ENCODE data around the gene STXBP3. TPM values are rescaled to one million over a fixed set of nuclear protein-coding genes. Genes with fewer than 3 reads are reported as not detected.

STXBP3 gene
- total and polyA plus RNA-seq, 2 of the 13 experiments (the other 11 are each of a cell fraction or from before 2014, with no cell fraction given): 13.0 to 20.8 TPM

DNA sequence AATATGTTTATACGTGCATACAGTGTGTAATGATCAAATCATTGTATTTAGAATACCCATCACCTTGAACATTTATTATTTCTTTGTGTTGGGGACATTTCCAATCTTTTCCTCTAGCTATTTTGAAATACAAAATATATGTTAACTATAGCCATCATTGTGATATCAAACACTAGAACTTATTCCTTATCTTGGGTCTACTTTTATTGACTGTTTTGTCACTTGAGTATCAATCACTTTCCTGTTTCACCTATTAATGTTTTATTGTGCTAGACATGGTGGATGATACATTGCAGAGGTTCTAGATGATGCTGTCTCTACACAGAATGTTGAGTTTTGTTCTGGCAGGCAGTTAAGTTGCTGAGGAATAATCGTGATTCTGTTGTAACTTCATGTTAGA, 45.9 kb downstream of the STXBP3 start (continued):
- TF ChIP-seq ZKSCAN1 (IDR thresholded peaks at IDR 0.05; ENCODE audit: low read length) (no peak), ZNF672 (CRISPR knock-in tag; IDR thresholded peaks at IDR 0.05) (no peak), ZNF383 (CRISPR knock-in tag; IDR thresholded peaks at IDR 0.05; ENCODE audit: borderline replicate concordance) (no peak), CBFB (CRISPR knock-in tag; IDR thresholded peaks at IDR 0.05) (no peak)
- TF ChIP-seq, protein P1, sequence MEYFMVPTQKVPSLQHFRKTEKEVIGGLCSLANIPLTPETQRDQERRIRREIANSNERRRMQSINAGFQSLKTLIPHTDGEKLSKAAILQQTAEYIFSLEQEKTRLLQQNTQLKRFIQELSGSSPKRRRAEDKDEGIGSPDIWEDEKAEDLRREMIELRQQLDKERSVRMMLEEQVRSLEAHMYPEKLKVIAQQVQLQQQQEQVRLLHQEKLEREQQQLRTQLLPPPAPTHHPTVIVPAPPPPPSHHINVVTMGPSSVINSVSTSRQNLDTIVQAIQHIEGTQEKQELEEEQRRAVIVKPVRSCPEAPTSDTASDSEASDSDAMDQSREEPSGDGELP (IDR thresholded peaks at IDR 0.05; ENCODE audit: borderline replicate concordance, low read depth): no peak
- TF ChIP-seq, protein P2, sequence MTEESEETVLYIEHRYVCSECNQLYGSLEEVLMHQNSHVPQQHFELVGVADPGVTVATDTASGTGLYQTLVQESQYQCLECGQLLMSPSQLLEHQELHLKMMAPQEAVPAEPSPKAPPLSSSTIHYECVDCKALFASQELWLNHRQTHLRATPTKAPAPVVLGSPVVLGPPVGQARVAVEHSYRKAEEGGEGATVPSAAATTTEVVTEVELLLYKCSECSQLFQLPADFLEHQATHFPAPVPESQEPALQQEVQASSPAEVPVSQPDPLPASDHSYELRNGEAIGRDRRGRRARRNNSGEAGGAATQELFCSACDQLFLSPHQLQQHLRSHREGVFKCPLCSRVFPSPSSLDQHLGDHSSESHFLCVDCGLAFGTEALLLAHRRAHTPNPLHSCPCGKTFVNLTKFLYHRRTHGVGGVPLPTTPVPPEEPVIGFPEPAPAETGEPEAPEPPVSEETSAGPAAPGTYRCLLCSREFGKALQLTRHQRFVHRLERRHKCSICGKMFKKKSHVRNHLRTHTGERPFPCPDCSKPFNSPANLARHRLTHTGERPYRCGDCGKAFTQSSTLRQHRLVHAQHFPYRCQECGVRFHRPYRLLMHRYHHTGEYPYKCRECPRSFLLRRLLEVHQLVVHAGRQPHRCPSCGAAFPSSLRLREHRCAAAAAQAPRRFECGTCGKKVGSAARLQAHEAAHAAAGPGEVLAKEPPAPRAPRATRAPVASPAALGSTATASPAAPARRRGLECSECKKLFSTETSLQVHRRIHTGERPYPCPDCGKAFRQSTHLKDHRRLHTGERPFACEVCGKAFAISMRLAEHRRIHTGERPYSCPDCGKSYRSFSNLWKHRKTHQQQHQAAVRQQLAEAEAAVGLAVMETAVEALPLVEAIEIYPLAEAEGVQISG (CRISPR knock-in tag; IDR thresholded peaks at IDR 0.05): no peak

DNA sequence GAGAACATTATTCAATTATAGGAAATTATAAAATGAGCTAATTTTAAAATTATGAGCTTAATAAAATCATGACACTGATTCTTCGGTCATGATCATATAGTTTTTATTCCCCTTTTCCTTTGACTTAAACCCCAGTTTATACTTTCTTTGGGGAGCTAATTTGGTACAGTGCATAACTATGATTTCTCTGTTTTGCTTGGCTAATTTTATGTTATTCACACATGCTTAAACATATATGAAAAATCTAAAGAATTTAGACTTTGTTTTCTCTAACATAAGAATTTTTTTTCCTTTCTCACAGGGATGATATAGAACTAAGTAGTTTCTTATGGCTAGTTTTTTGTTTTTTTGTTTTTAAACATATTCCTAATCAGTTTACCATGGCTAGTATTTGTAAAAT, 52.5 kb downstream of the STXBP3 start:
- no TSS peak for BruUV-seq (replicated peaks)
- no peak for TF ChIP-seq KLF6 (CRISPR knock-in tag; IDR thresholded peaks at IDR 0.05)
- TF ChIP-seq SMARCE1 (IDR thresholded peaks at IDR 0.05; ENCODE audit: borderline replicate concordance): no peak
- TF ChIP-seq, protein P3, sequence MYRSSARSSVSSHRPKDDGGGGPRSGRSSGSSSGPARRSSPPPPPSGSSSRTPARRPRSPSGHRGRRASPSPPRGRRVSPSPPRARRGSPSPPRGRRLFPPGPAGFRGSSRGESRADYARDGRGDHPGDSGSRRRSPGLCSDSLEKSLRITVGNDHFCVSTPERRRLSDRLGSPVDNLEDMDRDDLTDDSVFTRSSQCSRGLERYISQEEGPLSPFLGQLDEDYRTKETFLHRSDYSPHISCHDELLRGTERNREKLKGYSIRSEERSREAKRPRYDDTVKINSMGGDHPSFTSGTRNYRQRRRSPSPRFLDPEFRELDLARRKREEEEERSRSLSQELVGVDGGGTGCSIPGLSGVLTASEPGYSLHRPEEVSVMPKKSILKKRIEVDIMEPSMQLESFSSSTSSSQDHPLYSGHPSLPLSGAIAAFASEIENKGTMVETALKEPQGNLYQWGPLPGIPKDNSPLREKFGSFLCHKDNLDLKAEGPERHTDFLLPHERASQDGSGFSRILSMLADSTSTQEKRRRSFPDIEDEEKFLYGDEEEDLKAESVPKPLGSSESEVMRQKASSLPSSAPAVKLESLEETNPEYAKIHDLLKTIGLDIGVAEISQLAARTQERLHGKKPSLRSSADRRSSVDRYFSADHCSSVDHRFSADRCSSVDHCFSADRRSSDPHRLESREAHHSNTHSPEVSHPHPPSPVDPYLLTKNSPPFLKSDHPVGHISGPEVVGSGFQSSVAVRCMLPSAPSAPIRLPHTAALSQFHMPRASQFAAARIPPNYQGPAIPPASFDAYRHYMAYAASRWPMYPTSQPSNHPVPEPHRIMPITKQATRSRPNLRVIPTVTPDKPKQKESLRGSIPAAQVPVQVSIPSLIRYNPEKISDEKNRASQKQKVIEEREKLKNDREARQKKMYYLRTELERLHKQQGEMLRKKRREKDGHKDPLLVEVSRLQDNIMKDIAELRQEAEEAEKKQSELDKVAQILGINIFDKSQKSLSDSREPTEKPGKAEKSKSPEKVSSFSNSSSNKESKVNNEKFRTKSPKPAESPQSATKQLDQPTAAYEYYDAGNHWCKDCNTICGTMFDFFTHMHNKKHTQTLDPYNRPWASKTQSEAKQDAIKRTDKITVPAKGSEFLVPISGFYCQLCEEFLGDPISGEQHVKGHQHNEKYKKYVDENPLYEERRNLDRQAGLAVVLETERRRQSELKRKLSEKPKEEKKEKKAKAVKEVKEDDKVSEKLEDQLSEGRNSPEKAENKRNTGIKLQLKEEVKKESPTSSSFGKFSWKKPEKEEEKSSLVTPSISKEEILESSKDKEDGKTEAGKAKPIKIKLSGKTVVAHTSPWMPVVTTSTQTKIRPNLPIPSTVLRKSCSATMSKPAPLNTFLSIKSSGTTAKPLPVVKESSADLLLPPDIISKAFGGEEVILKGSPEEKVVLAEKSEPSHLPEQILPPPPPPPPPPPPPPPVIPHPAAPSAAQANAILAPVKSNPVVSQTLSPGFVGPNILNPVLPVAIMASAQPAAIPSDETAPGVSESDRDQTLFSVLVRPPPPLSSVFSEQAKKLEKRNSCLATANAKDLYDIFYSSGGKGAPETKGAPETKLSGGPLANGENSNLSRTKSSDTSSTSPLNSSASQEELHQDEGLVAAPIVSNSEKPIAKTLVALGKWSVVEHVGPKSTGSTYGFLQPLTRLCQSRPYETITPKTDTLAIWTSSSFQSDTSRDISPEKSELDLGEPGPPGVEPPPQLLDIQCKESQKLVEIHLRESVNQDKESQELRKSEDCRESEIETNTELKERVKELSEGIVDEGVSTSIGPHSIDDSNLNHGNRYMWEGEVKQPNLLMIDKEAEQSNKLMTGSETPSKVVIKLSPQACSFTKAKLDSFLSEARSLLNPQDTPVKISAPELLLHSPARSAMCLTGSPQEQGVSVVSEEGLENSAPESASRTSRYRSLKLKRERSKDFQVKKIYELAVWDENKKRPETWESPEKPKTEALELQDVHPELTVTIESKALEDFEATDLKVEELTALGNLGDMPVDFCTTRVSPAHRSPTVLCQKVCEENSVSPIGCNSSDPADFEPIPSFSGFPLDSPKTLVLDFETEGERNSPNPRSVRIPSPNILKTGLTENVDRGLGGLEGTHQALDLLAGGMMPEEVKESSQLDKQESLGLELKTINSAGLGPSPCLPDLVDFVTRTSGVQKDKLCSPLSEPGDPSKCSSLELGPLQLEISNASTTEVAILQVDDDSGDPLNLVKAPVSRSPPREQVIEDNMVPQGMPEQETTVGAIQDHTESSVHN (CRISPR knock-in tag; IDR thresholded peaks at IDR 0.05): no peak
- TF ChIP-seq HMGA1 (CRISPR knock-in tag; conservative IDR thresholded peaks at IDR 0.05): no peak
- TF ChIP-seq BRD4 (CRISPR knock-in tag; IDR thresholded peaks at IDR 0.05): no peak

More for the DNA sequence above, 52.5 kb downstream of the STXBP3 start:
- CTCF ChIA-PET (ENCODE audit: low intra/inter-chr PET ratio, low total read pairs): no interaction called here
- H3K4me3 ChIP-seq (replicated peaks in 1 of 3; ENCODE audit: insufficient read depth in 1 of 3, low read depth in 2 of 3, low read length in 3 of 3): no peak overlapping the region
- H3K4me2 ChIP-seq (ENCODE audit: low read depth, low read length): no peak overlapping the region
- no peak overlapping the region for H2AFZ ChIP-seq (ENCODE audit: low read length)
- POLR2A ChIA-PET: no interaction called here
- no peaks in the 10 kb centered on the region for H3K79me2 ChIP-seq (ENCODE audit: insufficient read depth, low read length)
- no peaks in the 10 kb centered on the region for H3K9me3 ChIP-seq (ENCODE audit: low read length)
- 96% methylated on average over 1 of the region's 1 CpG for WGBS (ENCODE audit: low lambda C conversion rate)
- intact Hi-C loops (cut with micrococcal nuclease; ENCODE audit: unreplicated experiment): no loop called here
- H4K20me1 ChIP-seq (ENCODE audit: insufficient read depth, low read length): no peaks in the 10 kb centered on the region
- no peaks in the 10 kb centered on the region for H3K27me3 ChIP-seq (ENCODE audit: control insufficient read depth in 1 of 2, insufficient read depth in 2 of 2, low read length in 2 of 2)
- in situ Hi-C loops (cut with HindIII; ENCODE audit: extremely low pct_ligation_motif_present, low pct_unique_long_range_greater_than_20kb): no loop called here
- H3K4me1 ChIP-seq (ENCODE audit: insufficient read depth, low read length): peaks cover 8% of the 10 kb centered on the region
- DNase-seq (ENCODE audit: low spot score) (no peak), FAIRE-seq (no peak), ATAC-seq (no peak)
- H3K27ac ChIP-seq (ENCODE audit: extremely low read length, insufficient read depth, low read length): no peak overlapping the region
- H3K36me3 ChIP-seq (replicated peaks in 1 of 2; ENCODE audit: control insufficient read depth in 1 of 2, insufficient read depth in 2 of 2, low read length in 2 of 2): peaks cover 2 to 22% of the 10 kb centered on the region in 2 experiments; a peak in 3 of 5 replicates
- no peak overlapping the region for H3K9ac ChIP-seq (ENCODE audit: insufficient read depth, low read depth, low read length)
